ENCODE measurements around the gene RRP1. TPM values are rescaled to one million over a fixed set of nuclear protein-coding genes. Genes with fewer than 3 reads are reported as not detected.

Gene RRP1
- total RNA-seq, 4 donors from 2014 or later = 9.1 to 18.9 (median 16.3) TPM

- H3K27ac ChIP-seq (replicated peaks in 1 of 4) = no peak overlapping the region
- H3K9me3 ChIP-seq = no peaks in the 10 kb centered on the region
- H3K4me1 ChIP-seq = peaks cover 11 to 18% (median 15%) of the 10 kb centered on the region in 4 donors
- WGBS = 90% methylated on average over 14 of the region's 14 CpGs
- peaks cover 59 to 88% (median 85%) of the 10 kb centered on the region in 4 donors for H3K36me3 ChIP-seq
- no peaks in the 10 kb centered on the region for H3K27me3 ChIP-seq
- H3K4me3 ChIP-seq = no peak overlapping the region
- TF ChIP-seq EP300 (IDR thresholded peaks at IDR 0.05) (no peak), CTCF (IDR thresholded peaks at IDR 0.05) (no peak), POLR2AphosphoS5 (IDR thresholded peaks at IDR 0.05) (no peak), POLR2A (IDR thresholded peaks at IDR 0.05; ENCODE audit: low read depth) (no peak)
- DNase-seq (ENCODE audit: extremely low spot score) = no peak
- intact Hi-C loops (cut with DNase I) = loop anchor here (5.0 kb wide), 1 partner anchor 78 kb away; the partner anchor contains the start of gene PDXK
These were observed 5.5 kb downstream of the RRP1 start for GRCh38 chr21:43794857-43795256.

- TF ChIP-seq POLR2A (IDR thresholded peaks at IDR 0.05; ENCODE audit: low read depth) (no peak), POLR2AphosphoS5 (IDR thresholded peaks at IDR 0.05) (no peak), CTCF (IDR thresholded peaks at IDR 0.05) (no peak), EP300 (IDR thresholded peaks at IDR 0.05) (no peak)
- Histone ChIP-seq H3K4me1 (no peaks in the 10 kb centered on the region), H3K27me3 (no peaks in the 10 kb centered on the region), H3K4me3 (no peak overlapping the region), H3K9me3 (no peaks in the 10 kb centered on the region), H3K36me3 (peaks cover 73 to 100% (median 100%) of the 10 kb centered on the region in 4 donors), H3K27ac (replicated peaks in 1 of 4) (no peak overlapping the region)
- WGBS = 89% methylated on average over 11 of the region's 19 CpGs
- no peak for DNase-seq (ENCODE audit: extremely low spot score)
- intact Hi-C loops (cut with DNase I) = no loop called here
These were observed 8.0 kb downstream of the RRP1 start for GRCh38 chr21:43797415-43797814.

- 88% methylated on average over 23 of the region's 30 CpGs for WGBS
- intact Hi-C loops (cut with DNase I) = no loop called here
- no peaks in the 10 kb centered on the region for H3K4me1 ChIP-seq
- no peak overlapping the region for H3K27ac ChIP-seq (replicated peaks in 1 of 4)
- H3K36me3 ChIP-seq = peaks cover 70 to 100% (median 100%) of the 10 kb centered on the region in 4 donors
- H3K4me3 ChIP-seq = no peak overlapping the region
- H3K9me3 ChIP-seq = no peaks in the 10 kb centered on the region
- H3K27me3 ChIP-seq = no peaks in the 10 kb centered on the region
- TF ChIP-seq POLR2A (IDR thresholded peaks at IDR 0.05; ENCODE audit: low read depth) = no peak
- TF ChIP-seq CTCF (IDR thresholded peaks at IDR 0.05) = no peak
- TF ChIP-seq POLR2AphosphoS5 (IDR thresholded peaks at IDR 0.05) = no peak
- no peak for TF ChIP-seq EP300 (IDR thresholded peaks at IDR 0.05)
- DNase-seq (ENCODE audit: extremely low spot score) = no peak
These were observed 8.7 kb downstream of the RRP1 start for GRCh38 chr21:43797925-43798715.

GRCh38 chr21:43799301-43799840 lies 10.0 kb downstream of the RRP1 start:
- Histone ChIP-seq H3K4me3 (no peak overlapping the region), H3K9me3 (no peaks in the 10 kb centered on the region), H3K27me3 (no peaks in the 10 kb centered on the region), H3K27ac (replicated peaks in 1 of 4) (no peak overlapping the region), H3K36me3 (peaks cover 82 to 100% (median 100%) of the 10 kb centered on the region in 4 donors), H3K4me1 (no peaks in the 10 kb centered on the region)
- intact Hi-C loops (cut with DNase I) = no loop called here
- WGBS = 75% methylated on average over 6 of the region's 19 CpGs
- TF ChIP-seq POLR2A (IDR thresholded peaks at IDR 0.05; ENCODE audit: low read depth) (no peak), POLR2AphosphoS5 (IDR thresholded peaks at IDR 0.05) (no peak), EP300 (IDR thresholded peaks at IDR 0.05) (no peak), CTCF (IDR thresholded peaks at IDR 0.05) (no peak)
- no peak for DNase-seq (ENCODE audit: extremely low spot score)

Data from esophagus muscularis mucosa (tissue), 4 donors.